GM10248 (cell line): ENCODE data around the gene ANGPTL2.

Experiments used
- CTCF ChIA-PET: fragments of 300-600 bp; sonication (Branson Sonifier 250); formaldehyde crosslinking; extraction: SDS; loops from one replicate; lab custom pipeline; 2021; ENCODE audit warnings: antibody characterized with exemption; lab: Yijun Ruan, JAX
- POLR2A ChIA-PET: fragments of 350-650 bp; sonication (Branson Sonifier 250); formaldehyde crosslinking; extraction: SDS; loops from one replicate; lab custom pipeline; 2020; ENCODE audit warnings: antibody characterized with exemption; lab: Yijun Ruan, JAX
- DNase-seq: peaks from one replicate; pipeline ENCODE4 v3.0.0; 2012; ENCODE audit errors: extremely low spot score
- CTCF ChIP-seq: IDR thresholded peaks from 2 replicates; pipeline ENCODE4 v1.5.1; 2012; ENCODE audit warnings: mild to moderate bottlenecking, low read depth; ENCODE audit errors: extremely low read depth, missing control alignments, control extremely low read depth

Gene ANGPTL2

GRCh38 chr9:127158786-127159324 lies 36.4 kb upstream of the ANGPTL2 start:
- no peak for DNase-seq
- ChIA-PET POLR2A (no interaction called here), CTCF (interaction anchor here (2.0 kb wide), 1 partner anchor 40 kb away, joined by 6 read pairs; no protein-coding TSS in a partner anchor)
- no peak for TF ChIP-seq CTCF

GRCh38 chr9:127155314-127155960 lies 33.0 kb upstream of the ANGPTL2 start:
- no peak for TF ChIP-seq CTCF
- ChIA-PET POLR2A (no interaction called here), CTCF (interaction anchor here (0.6 to 1.4 kb wide), 5 partner anchors 10 to 213 kb away, joined by 3 to 7 read pairs (median 4); no protein-coding TSS in a partner anchor)
- DNase-seq, result no peak

- ChIA-PET CTCF (interaction anchor here (0.9 to 2.9 kb wide), 7 partner anchors 8 to 212 kb away, joined by 3 to 8 read pairs (median 3); no protein-coding TSS in a partner anchor), POLR2A (interaction anchor here (0.5 kb wide), 1 partner anchor 12 kb away, joined by 6 read pairs; no protein-coding TSS in a partner anchor)
- peak; percentile 56 for DNase-seq
- TF ChIP-seq CTCF, result no peak
Measured at GRCh38 chr9:127154390-127155191, 32.2 kb upstream of the ANGPTL2 start.

- TF ChIP-seq CTCF, result no peak
- ChIA-PET POLR2A (no interaction called here), CTCF (interaction anchor here (0.9 to 2.9 kb wide), 7 partner anchors 9 to 212 kb away, joined by 3 to 8 read pairs (median 3); no protein-coding TSS in a partner anchor)
- DNase-seq, result no peak
Measured at GRCh38 chr9:127154003-127154389, 31.6 kb upstream of the ANGPTL2 start.

GRCh38 chr9:127153501-127153900 lies 31.1 kb upstream of the ANGPTL2 start:
- TF ChIP-seq CTCF, result no peak
- ChIA-PET POLR2A (no interaction called here), CTCF (interaction anchor here (0.7 to 2.9 kb wide), 3 partner anchors 9 to 45 kb away, joined by 3 to 8 read pairs (median 3); no protein-coding TSS in a partner anchor)
- no peak for DNase-seq
